Activated T-helper 1 cell treated with anti-CD3 and anti-CD28 coated beads, Interleukin-12 subunit alpha, Interleukin-12 subunit beta, Interleukin-2, Interleukin-4 antibody, amounts not matched to agents 30 ng/mL and 10 ng/mL and 1 ng/mL, durations not matched to agents 14 hours and 24 hours and 36 hours (primary cell): ENCODE data around the gene CDKN2B-AS1. TPM values are rescaled to one million over a fixed set of nuclear protein-coding genes. Genes with fewer than 3 reads are reported as not detected.

ENCODE experiments used
- DNase-seq: peaks from one replicate; pipeline ENCODE4 v3.0.0; 2021; ENCODE audit warnings: low spot score
- H3K27ac Mint-ChIP-seq: one replicate; pipeline ENCODE4 v1.8.0; 2021; ENCODE audit warnings: mild to moderate bottlenecking, mixed read lengths
- H3K27me3 Mint-ChIP-seq: one replicate; pipeline ENCODE4 v1.8.0; 2022; ENCODE audit warnings: mild to moderate bottlenecking, moderate library complexity, mixed read lengths; ENCODE audit not compliant: insufficient read depth
- H3K36me3 Mint-ChIP-seq: one replicate; pipeline ENCODE4 v1.8.0; 2021; ENCODE audit warnings: low read depth, mixed read lengths
- H3K4me1 Mint-ChIP-seq: one replicate; pipeline ENCODE4 v1.8.0; 2021; ENCODE audit warnings: low read depth, mixed read lengths
- H3K4me3 Mint-ChIP-seq: one replicate; pipeline ENCODE4 v1.8.0; 2021; ENCODE audit warnings: mild to moderate bottlenecking, moderate library complexity, mixed read lengths
- H3K9me3 Mint-ChIP-seq: one replicate; pipeline ENCODE4 v1.8.0; 2021; ENCODE audit warnings: mixed read lengths
- intact Hi-C: fragments of 100-400 bp; cut with micrococcal nuclease; formaldehyde crosslinking; loops from one replicate; pipeline ENCODE4 v1.15.1; 2024
- total RNA-seq: library from RNA; stranded (reverse); gene quantifications from 2 replicates; pipeline ENCODE4 v1.2.3, GENCODE V29; 2022

Gene CDKN2B-AS1
- total RNA-seq, 1 donor from 2014 or later = 1.4 TPM

- Mint-ChIP-seq H3K27ac (no peak overlapping the region), H3K9me3 (no peaks in the 10 kb centered on the region), H3K4me3 (no peak overlapping the region), H3K4me1 (peaks cover 8% of the 10 kb centered on the region), H3K27me3 (peaks cover 25% of the 10 kb centered on the region), H3K36me3 (peaks cover 2% of the 10 kb centered on the region)
- intact Hi-C loops = no loop called here
- DNase-seq = no peak
Observed at GRCh38 chr9:22029231-22029630, 34.6 kb downstream of the CDKN2B-AS1 start.

- Mint-ChIP-seq H3K4me3 (no peak overlapping the region), H3K9me3 (no peaks in the 10 kb centered on the region), H3K27ac (no peak overlapping the region), H3K27me3 (peaks cover 25% of the 10 kb centered on the region), H3K4me1 (peaks cover 8% of the 10 kb centered on the region), H3K36me3 (peaks cover 2% of the 10 kb centered on the region)
- no peak for DNase-seq
- intact Hi-C loops = loop anchor here (10.0 kb wide), 1 partner anchor 345 kb away; no protein-coding TSS in a partner anchor
Observed at GRCh38 chr9:22030101-22030598, 35.6 kb downstream of the CDKN2B-AS1 start.

GRCh38 chr9:22031655-22032411, 37.2 kb downstream of the CDKN2B-AS1 start:
- DNase-seq = no peak
- H3K9me3 Mint-ChIP-seq = no peaks in the 10 kb centered on the region
- peaks cover 2% of the 10 kb centered on the region for H3K36me3 Mint-ChIP-seq
- H3K27ac Mint-ChIP-seq = no peak overlapping the region
- intact Hi-C loops = loop anchor here (10.0 kb wide), 1 partner anchor 347 kb away; no protein-coding TSS in a partner anchor
- peaks cover 19% of the 10 kb centered on the region for H3K4me1 Mint-ChIP-seq
- peaks cover 25% of the 10 kb centered on the region for H3K27me3 Mint-ChIP-seq
- H3K4me3 Mint-ChIP-seq = no peak overlapping the region

- intact Hi-C loops = loop anchor here (10.0 kb wide), 1 partner anchor 348 kb away; no protein-coding TSS in a partner anchor
- DNase-seq = no peak
- H3K9me3 Mint-ChIP-seq = no peaks in the 10 kb centered on the region
- peaks cover 25% of the 10 kb centered on the region for H3K27me3 Mint-ChIP-seq
- H3K36me3 Mint-ChIP-seq = peaks cover 2% of the 10 kb centered on the region
- no peak overlapping the region for H3K4me3 Mint-ChIP-seq
- peaks cover 30% of the 10 kb centered on the region for H3K4me1 Mint-ChIP-seq
- no peak overlapping the region for H3K27ac Mint-ChIP-seq
Observed at GRCh38 chr9:22033012-22033630, 38.5 kb downstream of the CDKN2B-AS1 start.

- Mint-ChIP-seq H3K9me3 (no peaks in the 10 kb centered on the region), H3K4me3 (no peak overlapping the region), H3K4me1 (peaks cover 29% of the 10 kb centered on the region), H3K27me3 (peaks cover 29% of the 10 kb centered on the region), H3K36me3 (peaks cover 2% of the 10 kb centered on the region), H3K27ac (no peak overlapping the region)
- DNase-seq = no peak
- intact Hi-C loops = loop anchor here (2.0 to 10.0 kb wide), 2 partner anchors 17 to 351 kb away; no protein-coding TSS in a partner anchor
Observed at GRCh38 chr9:22035591-22036011, 41.0 kb downstream of the CDKN2B-AS1 start.

- no peak overlapping the region for H3K27ac Mint-ChIP-seq
- peaks cover 41% of the 10 kb centered on the region for H3K4me1 Mint-ChIP-seq
- no peaks in the 10 kb centered on the region for H3K9me3 Mint-ChIP-seq
- H3K27me3 Mint-ChIP-seq = peaks cover 30% of the 10 kb centered on the region
- intact Hi-C loops = loop anchor here (10.0 kb wide), 1 partner anchor 352 kb away; no protein-coding TSS in a partner anchor
- peaks cover 3% of the 10 kb centered on the region for H3K36me3 Mint-ChIP-seq
- no peak overlapping the region for H3K4me3 Mint-ChIP-seq
- no peak for DNase-seq
Observed at GRCh38 chr9:22036866-22037626, 42.5 kb downstream of the CDKN2B-AS1 start.

GRCh38 chr9:22037954-22038690, 43.5 kb downstream of the CDKN2B-AS1 start:
- Mint-ChIP-seq H3K27me3 (peaks cover 30% of the 10 kb centered on the region), H3K27ac (no peak overlapping the region), H3K4me1 (peaks cover 41% of the 10 kb centered on the region), H3K9me3 (no peaks in the 10 kb centered on the region), H3K36me3 (peaks cover 1% of the 10 kb centered on the region), H3K4me3 (no peak overlapping the region)
- intact Hi-C loops = loop anchor here (1.0 to 10.0 kb wide), 4 partner anchors 81 to 414 kb away; no protein-coding TSS in a partner anchor
- no peak for DNase-seq

- intact Hi-C loops = loop anchor here (2.0 to 10.0 kb wide), 2 partner anchors 80 to 354 kb away; no protein-coding TSS in a partner anchor
- no peaks in the 10 kb centered on the region for H3K9me3 Mint-ChIP-seq
Observed at GRCh38 chr9:22039258-22039657, 44.7 kb downstream of the CDKN2B-AS1 start.

GRCh38 chr9:22040760-22041159, 46.2 kb downstream of the CDKN2B-AS1 start:
- peaks cover 41% of the 10 kb centered on the region for H3K27me3 Mint-ChIP-seq
- no peak overlapping the region for H3K4me3 Mint-ChIP-seq
- H3K36me3 Mint-ChIP-seq = peaks cover 1% of the 10 kb centered on the region
- intact Hi-C loops = loop anchor here (1.0 to 5.0 kb wide), 5 partner anchors 12 to 200 kb away; partner anchors contain the start of gene CDKN2B
- H3K27ac Mint-ChIP-seq = peak overlapping the region; percentile 9
- DNase-seq = no peak
- no peaks in the 10 kb centered on the region for H3K9me3 Mint-ChIP-seq
- peaks cover 48% of the 10 kb centered on the region for H3K4me1 Mint-ChIP-seq

More at GRCh38 chr9:22039258-22039657, 44.7 kb downstream of the CDKN2B-AS1 start:
- H3K4me3 Mint-ChIP-seq = no peak overlapping the region
- H3K27ac Mint-ChIP-seq = no peak overlapping the region
- H3K36me3 Mint-ChIP-seq = peaks cover 1% of the 10 kb centered on the region
- DNase-seq = no peak
- H3K27me3 Mint-ChIP-seq = peaks cover 34% of the 10 kb centered on the region
- H3K4me1 Mint-ChIP-seq = peaks cover 41% of the 10 kb centered on the region

- Mint-ChIP-seq H3K4me3 (no peak overlapping the region), H3K36me3 (peaks cover 1% of the 10 kb centered on the region), H3K4me1 (peaks cover 44% of the 10 kb centered on the region), H3K27ac (no peak overlapping the region), H3K27me3 (peaks cover 43% of the 10 kb centered on the region), H3K9me3 (no peaks in the 10 kb centered on the region)
- no peak for DNase-seq
- intact Hi-C loops = loop anchor here (1.0 to 5.0 kb wide), 5 partner anchors 11 to 199 kb away; partner anchors contain the start of gene CDKN2B
Observed at GRCh38 chr9:22041344-22041743, 46.8 kb downstream of the CDKN2B-AS1 start.

GRCh38 chr9:22041775-22042174, 47.2 kb downstream of the CDKN2B-AS1 start:
- intact Hi-C loops = loop anchor here (1.0 to 5.0 kb wide), 5 partner anchors 11 to 199 kb away; partner anchors contain the start of gene CDKN2B
- Mint-ChIP-seq H3K27me3 (peaks cover 46% of the 10 kb centered on the region), H3K4me3 (no peak overlapping the region), H3K4me1 (peaks cover 47% of the 10 kb centered on the region), H3K9me3 (no peaks in the 10 kb centered on the region), H3K36me3 (peaks cover 1% of the 10 kb centered on the region), H3K27ac (no peak overlapping the region)
- DNase-seq = no peak
